ENCODE data around the gene MTHFS. TPM values are rescaled to one million over a fixed set of nuclear protein-coding genes. Genes with fewer than 3 reads are reported as not detected.

The MTHFS gene
- polyA plus RNA-seq, 1 donor from 2014 or later: 9.0 TPM

GRCh38 chr15:79816571-79816970 lies 80.2 kb downstream of the MTHFS start:
- Histone ChIP-seq H3F3A (ENCODE audit: insufficient read depth, low read length, poor library complexity, severe bottlenecking) (no peaks in the 10 kb centered on the region), H3K4me3 (ENCODE audit: low read length) (no peak overlapping the region), H3K9ac (ENCODE audit: low read length) (no peak overlapping the region), H3K27ac (ENCODE audit: low read length) (no peak overlapping the region), H3K4me2 (ENCODE audit: low read length) (no peak overlapping the region), H3K27me3 (ENCODE audit: insufficient read depth, low read depth, low read length) (no peaks in the 10 kb centered on the region), H2AFZ (ENCODE audit: low read depth, low read length) (no peak overlapping the region), H3K9me2 (ENCODE audit: insufficient read depth, low read length) (no peaks in the 10 kb centered on the region), H3K79me2 (replicated peaks; ENCODE audit: insufficient read depth, low read length) (no peaks in the 10 kb centered on the region), H4K20me1 (ENCODE audit: insufficient read depth) (no peaks in the 10 kb centered on the region), H3K36me3 (ENCODE audit: insufficient read depth, low read length) (no peaks in the 10 kb centered on the region), H3K9me3 (ENCODE audit: low read length) (no peaks in the 10 kb centered on the region)
- TF ChIP-seq, protein P1, sequence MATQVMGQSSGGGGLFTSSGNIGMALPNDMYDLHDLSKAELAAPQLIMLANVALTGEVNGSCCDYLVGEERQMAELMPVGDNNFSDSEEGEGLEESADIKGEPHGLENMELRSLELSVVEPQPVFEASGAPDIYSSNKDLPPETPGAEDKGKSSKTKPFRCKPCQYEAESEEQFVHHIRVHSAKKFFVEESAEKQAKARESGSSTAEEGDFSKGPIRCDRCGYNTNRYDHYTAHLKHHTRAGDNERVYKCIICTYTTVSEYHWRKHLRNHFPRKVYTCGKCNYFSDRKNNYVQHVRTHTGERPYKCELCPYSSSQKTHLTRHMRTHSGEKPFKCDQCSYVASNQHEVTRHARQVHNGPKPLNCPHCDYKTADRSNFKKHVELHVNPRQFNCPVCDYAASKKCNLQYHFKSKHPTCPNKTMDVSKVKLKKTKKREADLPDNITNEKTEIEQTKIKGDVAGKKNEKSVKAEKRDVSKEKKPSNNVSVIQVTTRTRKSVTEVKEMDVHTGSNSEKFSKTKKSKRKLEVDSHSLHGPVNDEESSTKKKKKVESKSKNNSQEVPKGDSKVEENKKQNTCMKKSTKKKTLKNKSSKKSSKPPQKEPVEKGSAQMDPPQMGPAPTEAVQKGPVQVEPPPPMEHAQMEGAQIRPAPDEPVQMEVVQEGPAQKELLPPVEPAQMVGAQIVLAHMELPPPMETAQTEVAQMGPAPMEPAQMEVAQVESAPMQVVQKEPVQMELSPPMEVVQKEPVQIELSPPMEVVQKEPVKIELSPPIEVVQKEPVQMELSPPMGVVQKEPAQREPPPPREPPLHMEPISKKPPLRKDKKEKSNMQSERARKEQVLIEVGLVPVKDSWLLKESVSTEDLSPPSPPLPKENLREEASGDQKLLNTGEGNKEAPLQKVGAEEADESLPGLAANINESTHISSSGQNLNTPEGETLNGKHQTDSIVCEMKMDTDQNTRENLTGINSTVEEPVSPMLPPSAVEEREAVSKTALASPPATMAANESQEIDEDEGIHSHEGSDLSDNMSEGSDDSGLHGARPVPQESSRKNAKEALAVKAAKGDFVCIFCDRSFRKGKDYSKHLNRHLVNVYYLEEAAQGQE (IDR thresholded peaks at IDR 0.05; ENCODE audit: borderline replicate concordance): no peak
- TF ChIP-seq MXI1 (conservative IDR thresholded peaks at IDR 0.05; ENCODE audit: poor library complexity, severe bottlenecking): no peak
- no peak for TF ChIP-seq SMC3 (conservative IDR thresholded peaks at IDR 0.05; ENCODE audit: poor library complexity)
- TF ChIP-seq POLR2AphosphoS5 (IDR thresholded peaks at IDR 0.05): no peak
- no peak for TF ChIP-seq EZH2 (IDR thresholded peaks at IDR 0.05; ENCODE audit: borderline replicate concordance, insufficient read depth, low read length, poor library complexity, severe bottlenecking)
- TF ChIP-seq TAF1 (IDR thresholded peaks at IDR 0.05; ENCODE audit: low read depth): no peak
- TF ChIP-seq, protein P2, sequence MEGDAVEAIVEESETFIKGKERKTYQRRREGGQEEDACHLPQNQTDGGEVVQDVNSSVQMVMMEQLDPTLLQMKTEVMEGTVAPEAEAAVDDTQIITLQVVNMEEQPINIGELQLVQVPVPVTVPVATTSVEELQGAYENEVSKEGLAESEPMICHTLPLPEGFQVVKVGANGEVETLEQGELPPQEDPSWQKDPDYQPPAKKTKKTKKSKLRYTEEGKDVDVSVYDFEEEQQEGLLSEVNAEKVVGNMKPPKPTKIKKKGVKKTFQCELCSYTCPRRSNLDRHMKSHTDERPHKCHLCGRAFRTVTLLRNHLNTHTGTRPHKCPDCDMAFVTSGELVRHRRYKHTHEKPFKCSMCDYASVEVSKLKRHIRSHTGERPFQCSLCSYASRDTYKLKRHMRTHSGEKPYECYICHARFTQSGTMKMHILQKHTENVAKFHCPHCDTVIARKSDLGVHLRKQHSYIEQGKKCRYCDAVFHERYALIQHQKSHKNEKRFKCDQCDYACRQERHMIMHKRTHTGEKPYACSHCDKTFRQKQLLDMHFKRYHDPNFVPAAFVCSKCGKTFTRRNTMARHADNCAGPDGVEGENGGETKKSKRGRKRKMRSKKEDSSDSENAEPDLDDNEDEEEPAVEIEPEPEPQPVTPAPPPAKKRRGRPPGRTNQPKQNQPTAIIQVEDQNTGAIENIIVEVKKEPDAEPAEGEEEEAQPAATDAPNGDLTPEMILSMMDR (IDR thresholded peaks at IDR 0.05; ENCODE audit: poor library complexity, severe bottlenecking): no peak
- TF ChIP-seq RAD21 (conservative IDR thresholded peaks at IDR 0.05): no peak
- TF ChIP-seq EP300 (conservative IDR thresholded peaks at IDR 0.05; ENCODE audit: poor library complexity, severe bottlenecking): no peak

DNA sequence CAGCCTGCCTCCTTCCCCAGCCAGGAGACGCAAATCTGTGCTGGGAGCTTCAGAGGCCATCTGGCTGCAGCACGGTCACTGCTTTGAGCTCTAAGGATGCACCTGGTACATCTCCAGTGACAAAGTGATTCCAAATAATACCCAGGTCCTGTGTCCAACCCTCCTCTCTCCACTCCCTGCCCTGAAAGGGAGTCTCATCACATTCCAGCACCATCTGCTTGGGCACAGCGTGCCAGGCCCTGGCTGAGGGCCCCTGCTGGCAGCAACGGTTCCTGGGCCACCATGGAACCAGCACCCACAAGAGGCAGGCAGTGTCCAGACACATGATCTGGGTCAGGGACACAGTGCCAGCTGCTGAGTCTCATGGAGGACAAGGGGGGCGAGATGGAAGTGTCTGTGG lies 81.3 kb downstream of the MTHFS start:
- Histone ChIP-seq H3K4me3 (ENCODE audit: low read length) (no peak overlapping the region), H3K9me3 (ENCODE audit: low read length) (no peaks in the 10 kb centered on the region), H3K27ac (ENCODE audit: low read length) (no peak overlapping the region), H3K4me2 (ENCODE audit: low read length) (no peak overlapping the region), H3K27me3 (ENCODE audit: insufficient read depth, low read depth, low read length) (no peaks in the 10 kb centered on the region), H2AFZ (ENCODE audit: low read depth, low read length) (no peak overlapping the region), H4K20me1 (ENCODE audit: insufficient read depth) (no peaks in the 10 kb centered on the region), H3K9ac (ENCODE audit: low read length) (no peak overlapping the region), H3K36me3 (ENCODE audit: insufficient read depth, low read length) (no peaks in the 10 kb centered on the region), H3K79me2 (replicated peaks; ENCODE audit: insufficient read depth, low read length) (no peaks in the 10 kb centered on the region), H3K9me2 (ENCODE audit: insufficient read depth, low read length) (no peaks in the 10 kb centered on the region), H3F3A (ENCODE audit: insufficient read depth, low read length, poor library complexity, severe bottlenecking) (no peaks in the 10 kb centered on the region)
- no peak for TF ChIP-seq EP300 (conservative IDR thresholded peaks at IDR 0.05; ENCODE audit: poor library complexity, severe bottlenecking)
- no peak for TF ChIP-seq EZH2 (IDR thresholded peaks at IDR 0.05; ENCODE audit: borderline replicate concordance, insufficient read depth, low read length, poor library complexity, severe bottlenecking)
- no peak for TF ChIP-seq RAD21 (conservative IDR thresholded peaks at IDR 0.05)
- TF ChIP-seq, protein P2 (IDR thresholded peaks at IDR 0.05; ENCODE audit: poor library complexity, severe bottlenecking): no peak
- no peak for TF ChIP-seq MXI1 (conservative IDR thresholded peaks at IDR 0.05; ENCODE audit: poor library complexity, severe bottlenecking)
- TF ChIP-seq, protein P1 (IDR thresholded peaks at IDR 0.05; ENCODE audit: borderline replicate concordance): no peak
- no peak for TF ChIP-seq TAF1 (IDR thresholded peaks at IDR 0.05; ENCODE audit: low read depth)
- no peak for TF ChIP-seq SMC3 (conservative IDR thresholded peaks at IDR 0.05; ENCODE audit: poor library complexity)
- TF ChIP-seq POLR2AphosphoS5 (IDR thresholded peaks at IDR 0.05): no peak
